ENCODE measurements around the gene DHRS7. TPM values are rescaled to one million over a fixed set of nuclear protein-coding genes. Genes with fewer than 3 reads are reported as not detected.

The DHRS7 gene
- total RNA-seq, 1 donor from 2014 or later: 29.5 TPM

- no peaks in the 10 kb centered on the region for H3K27me3 ChIP-seq (ENCODE audit: low read depth)
- intact Hi-C loops (cut with micrococcal nuclease): no loop called here
- peaks cover 17% of the 10 kb centered on the region for H3K9me3 ChIP-seq (replicated peaks)
- H3K27ac ChIP-seq (replicated peaks): no peak overlapping the region
- peaks cover 7% of the 10 kb centered on the region for H3K4me1 ChIP-seq
- H3K4me3 ChIP-seq: no peak overlapping the region
- H3K36me3 ChIP-seq: no peaks in the 10 kb centered on the region
- DNase-seq: no peak
- TF ChIP-seq CTCF (IDR thresholded peaks at IDR 0.05; ENCODE audit: borderline replicate concordance): no peak
Measured at GRCh38 chr14:60183138-60183537, 17.9 kb upstream of the DHRS7 start.

- no peak for TF ChIP-seq CTCF (IDR thresholded peaks at IDR 0.05; ENCODE audit: borderline replicate concordance)
- no peak overlapping the region for H3K4me3 ChIP-seq
- peaks cover 7% of the 10 kb centered on the region for H3K4me1 ChIP-seq
- no peaks in the 10 kb centered on the region for H3K36me3 ChIP-seq
- H3K27ac ChIP-seq (replicated peaks): no peak overlapping the region
- intact Hi-C loops (cut with micrococcal nuclease): no loop called here
- no peaks in the 10 kb centered on the region for H3K27me3 ChIP-seq (ENCODE audit: low read depth)
- no peak for DNase-seq
- H3K9me3 ChIP-seq (replicated peaks): peaks cover 22% of the 10 kb centered on the region
Measured at GRCh38 chr14:60179431-60179869, 14.3 kb upstream of the DHRS7 start.

- no peaks in the 10 kb centered on the region for H3K36me3 ChIP-seq
- H3K27ac ChIP-seq (replicated peaks): no peak overlapping the region
- peaks cover 22% of the 10 kb centered on the region for H3K9me3 ChIP-seq (replicated peaks)
- intact Hi-C loops (cut with micrococcal nuclease): no loop called here
- no peak for TF ChIP-seq CTCF (IDR thresholded peaks at IDR 0.05; ENCODE audit: borderline replicate concordance)
- no peak overlapping the region for H3K4me3 ChIP-seq
- peaks cover 4% of the 10 kb centered on the region for H3K4me1 ChIP-seq
- no peak for DNase-seq
- H3K27me3 ChIP-seq (ENCODE audit: low read depth): no peaks in the 10 kb centered on the region
Measured at GRCh38 chr14:60178820-60179219, 13.6 kb upstream of the DHRS7 start.

- TF ChIP-seq CTCF (IDR thresholded peaks at IDR 0.05; ENCODE audit: borderline replicate concordance): no peak
- intact Hi-C loops (cut with micrococcal nuclease): no loop called here
- H3K4me1 ChIP-seq: no peaks in the 10 kb centered on the region
Measured at GRCh38 chr14:60178164-60178563, 13.0 kb upstream of the DHRS7 start.

GRCh38 chr14:60175255-60175902 is 10.2 kb upstream of the DHRS7 start:
- H3K36me3 ChIP-seq: no peaks in the 10 kb centered on the region
- DNase-seq: no peak
- peaks cover 13% of the 10 kb centered on the region for H3K9me3 ChIP-seq (replicated peaks)
- TF ChIP-seq CTCF (IDR thresholded peaks at IDR 0.05; ENCODE audit: borderline replicate concordance): no peak
- no peaks in the 10 kb centered on the region for H3K4me1 ChIP-seq
- H3K27me3 ChIP-seq (ENCODE audit: low read depth): no peaks in the 10 kb centered on the region
- H3K27ac ChIP-seq (replicated peaks): no peak overlapping the region
- intact Hi-C loops (cut with micrococcal nuclease): no loop called here
- no peak overlapping the region for H3K4me3 ChIP-seq

More at GRCh38 chr14:60178164-60178563, 13.0 kb upstream of the DHRS7 start:
- Histone ChIP-seq H3K27ac (replicated peaks) (no peak overlapping the region), H3K9me3 (replicated peaks) (peaks cover 22% of the 10 kb centered on the region), H3K27me3 (ENCODE audit: low read depth) (no peaks in the 10 kb centered on the region), H3K4me3 (no peak overlapping the region), H3K36me3 (no peaks in the 10 kb centered on the region)
- no peak for DNase-seq

Measured in left ventricle myocardium inferior (tissue), 1 donor.